Activated T-cell treated with anti-CD3 and anti-CD28 coated beads for 24 hours (primary cell): ENCODE measurements around the gene MED15.

Experiments
- DNase-seq: peaks from one replicate; pipeline ENCODE4 v3.0.0-alpha.2; 2020; ENCODE audit warnings: low read depth

Gene MED15

DNA sequence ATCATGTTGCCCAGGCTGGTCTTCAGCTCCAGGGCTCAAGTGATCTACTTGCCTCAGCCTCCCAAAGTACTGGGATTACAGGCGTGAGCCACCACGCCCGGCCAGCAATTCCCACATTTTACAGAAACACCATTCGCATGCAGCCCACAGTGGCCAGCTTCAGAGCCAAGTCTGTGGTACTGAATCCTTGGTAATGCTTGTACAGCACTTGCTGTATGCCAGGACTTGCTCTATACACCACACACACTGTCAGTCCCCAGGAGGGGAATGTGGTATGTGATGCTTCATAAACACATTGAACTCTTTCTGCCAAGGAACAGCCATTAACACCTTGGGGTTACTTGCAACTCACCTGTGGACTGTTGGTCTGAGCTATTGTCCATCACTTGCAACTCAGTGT is 119.4 kb downstream of the MED15 start:
- no peak for DNase-seq

DNA sequence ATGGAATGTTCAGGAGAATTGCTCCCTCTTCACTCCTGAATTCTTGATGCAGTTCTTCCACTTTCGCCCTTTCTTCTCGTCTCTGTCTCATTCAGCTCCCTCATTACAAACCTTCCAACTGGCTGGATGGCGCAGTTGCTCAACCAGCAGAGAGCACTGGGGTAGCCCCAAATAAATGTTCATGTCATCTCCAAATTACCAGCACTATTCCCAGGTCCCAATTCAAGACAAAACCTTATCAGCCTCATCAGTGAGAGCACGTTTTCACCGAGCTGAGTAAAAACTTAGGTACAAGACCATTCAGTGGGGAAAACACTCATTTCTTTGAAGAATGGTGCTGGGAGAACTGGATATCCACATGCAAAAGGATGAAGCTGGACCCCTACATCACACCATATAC is 120.0 kb downstream of the MED15 start:
- no peak for DNase-seq

DNA sequence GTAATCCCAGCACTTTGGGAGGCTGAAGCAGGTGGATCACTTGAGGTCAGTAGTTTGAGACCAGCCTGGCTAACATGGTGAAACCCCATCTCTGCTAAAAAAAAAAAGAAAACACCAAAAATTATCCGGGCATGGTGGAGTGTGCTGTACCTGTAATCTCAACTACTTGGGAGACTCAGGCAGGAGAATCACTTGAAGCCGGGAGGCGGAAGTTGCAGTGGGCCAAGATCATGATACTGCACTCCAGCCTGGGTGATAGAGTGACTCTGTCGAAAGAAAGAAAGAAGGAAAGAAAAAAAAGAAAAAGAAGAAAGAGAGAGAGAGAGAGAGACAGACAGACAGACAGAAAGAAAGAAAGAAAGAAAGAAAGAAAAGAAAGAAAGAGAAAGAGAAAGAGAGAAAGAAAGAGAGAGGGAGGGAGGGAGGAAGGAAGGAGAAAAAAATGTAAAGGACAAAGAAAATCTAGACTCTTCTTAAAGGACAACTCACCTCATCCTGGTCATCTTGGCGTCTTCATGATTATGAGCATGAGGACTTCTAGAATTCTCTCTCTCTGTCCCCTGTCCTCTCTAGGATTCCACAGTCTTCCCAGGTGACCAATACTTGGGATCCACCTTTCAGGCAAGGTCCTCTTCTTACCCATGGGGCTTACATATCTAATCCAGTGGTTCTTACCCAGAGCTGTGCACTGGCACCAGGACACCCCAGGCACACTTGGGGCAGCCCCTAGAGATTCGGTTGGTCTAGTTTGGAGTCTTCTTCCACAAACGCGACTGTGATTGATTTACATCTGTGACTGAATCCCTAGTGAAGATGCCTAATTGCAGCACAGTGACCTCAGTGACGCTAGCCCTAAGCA is 120.9 kb downstream of the MED15 start:
- DNase-seq: no peak

DNA sequence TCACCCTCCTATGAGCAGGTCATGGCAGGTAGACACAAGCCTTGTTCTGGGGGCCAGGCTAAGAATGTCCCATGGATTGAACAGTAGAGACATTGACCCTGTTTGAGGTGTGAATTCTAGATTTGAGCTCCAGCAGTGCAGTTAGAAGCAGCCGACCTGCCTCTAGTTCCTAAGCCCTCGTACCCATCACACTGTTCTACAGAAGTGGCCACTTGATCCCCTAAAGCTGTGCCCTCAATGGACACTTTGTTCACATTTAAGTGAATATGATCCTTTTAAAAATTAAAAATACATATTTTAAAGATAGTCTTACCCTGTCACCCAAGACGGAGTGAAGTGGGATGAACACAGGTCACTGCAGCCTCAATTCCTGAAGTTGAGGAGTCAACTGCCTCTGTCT is 122.0 kb downstream of the MED15 start:
- DNase-seq: no peak

DNA sequence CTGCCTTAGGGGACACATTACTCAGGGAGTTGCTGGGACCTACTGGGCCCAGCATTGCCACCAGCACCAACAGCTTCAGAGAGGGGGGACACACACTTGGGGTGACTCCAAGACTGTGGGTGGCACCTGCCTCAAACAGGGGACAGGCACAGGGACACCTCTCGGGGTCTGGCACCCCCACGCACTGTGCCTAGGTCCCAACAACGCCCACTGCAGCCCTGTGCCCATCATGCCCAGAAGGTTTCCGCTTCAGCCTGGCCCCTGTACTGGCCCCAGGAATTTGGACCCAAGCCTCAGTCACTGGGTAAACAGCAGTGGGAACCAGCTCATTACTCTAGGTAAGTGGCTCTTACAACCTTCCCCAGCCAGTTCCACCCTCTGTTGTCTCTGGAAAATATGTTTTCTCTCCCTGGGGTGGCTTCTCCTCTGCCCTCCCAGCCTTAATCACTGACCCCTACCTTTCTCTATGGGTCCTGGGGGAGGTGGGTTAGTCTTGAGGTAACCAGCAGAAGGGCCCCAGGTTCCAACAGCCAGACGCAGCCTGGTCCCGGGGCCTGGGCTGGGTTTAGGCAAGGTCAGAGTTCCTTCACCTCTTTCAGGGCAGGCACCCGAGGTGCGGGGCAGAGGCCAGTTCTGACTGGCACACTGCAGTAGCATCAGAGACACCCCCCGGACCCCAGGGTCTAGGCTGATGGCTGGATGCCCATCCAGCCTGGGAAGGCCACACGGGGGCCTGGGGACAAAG is 123.6 kb downstream of the MED15 start:
- no peak for DNase-seq

DNA sequence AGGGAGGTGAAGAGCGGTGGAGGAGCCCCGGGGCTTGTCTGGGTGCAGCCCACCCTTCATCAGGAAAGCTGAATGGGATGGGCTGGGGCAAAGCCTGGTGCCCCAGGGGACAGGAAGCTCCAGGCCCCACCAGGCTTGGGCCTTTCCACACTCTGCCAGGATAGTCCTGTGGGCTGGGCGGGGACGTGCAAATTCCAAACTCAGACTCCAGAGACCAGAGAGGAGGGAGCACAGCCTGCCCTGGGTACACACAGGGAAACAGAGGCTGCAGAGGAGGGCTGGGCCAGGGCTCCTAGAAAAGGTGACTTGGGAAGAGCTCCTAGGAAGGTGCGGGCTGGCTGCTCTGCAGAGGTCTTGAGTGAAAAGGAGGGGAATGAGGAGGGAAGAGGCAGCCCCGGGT is 124.7 kb downstream of the MED15 start:
- DNase-seq: no peak

DNA sequence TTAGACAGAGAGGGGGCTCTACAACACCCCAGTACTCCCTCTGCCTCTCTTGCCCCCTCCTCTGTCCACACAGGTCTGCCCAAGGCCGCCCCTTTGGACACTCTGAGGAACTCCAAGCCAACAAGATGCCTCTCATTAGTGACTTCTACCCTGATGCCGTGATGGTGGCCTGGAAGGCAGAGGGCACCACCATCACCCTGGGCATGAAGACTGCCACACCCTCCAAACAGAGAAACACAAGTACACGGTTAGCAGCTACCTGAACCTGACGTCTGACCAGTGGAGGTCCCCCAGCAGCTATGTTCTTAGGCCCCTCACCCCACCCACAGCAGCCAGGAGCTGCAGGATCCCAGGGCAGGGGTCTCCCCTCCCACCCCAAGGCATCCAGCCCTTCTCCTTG is 125.1 kb downstream of the MED15 start:
- DNase-seq: no peak

DNA sequence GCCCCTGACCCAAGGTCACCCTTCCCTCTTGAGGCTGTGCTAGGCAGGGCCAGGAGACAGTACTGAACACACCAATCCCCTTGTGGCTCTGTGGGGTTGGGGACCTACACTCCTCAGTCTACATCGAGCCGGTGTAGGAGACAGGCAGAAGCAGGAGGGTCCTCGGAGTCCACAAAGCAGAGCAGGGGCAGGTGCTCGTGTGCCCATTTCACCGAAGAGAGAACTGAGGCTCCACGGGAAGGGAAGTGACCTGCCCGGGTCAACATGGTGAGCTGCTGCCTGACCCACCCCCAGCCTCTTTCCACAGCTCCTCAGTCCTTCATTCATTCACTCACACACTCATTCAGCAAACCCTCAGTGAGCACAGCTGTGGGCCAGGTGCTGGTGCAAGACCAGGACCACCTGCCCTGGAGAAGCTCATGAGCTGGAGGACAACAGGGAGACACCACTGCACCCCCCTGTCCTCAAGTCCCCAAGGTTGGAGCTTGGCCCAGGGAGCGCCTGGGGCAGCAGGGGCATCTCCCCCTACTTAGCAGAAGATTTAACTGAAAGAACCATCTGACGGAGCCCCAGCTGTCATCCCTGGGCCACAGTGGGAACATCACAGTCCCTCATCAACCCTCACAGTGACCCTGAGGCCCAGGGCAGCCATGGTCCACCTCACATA is 127.3 kb downstream of the MED15 start:
- DNase-seq: no peak

DNA sequence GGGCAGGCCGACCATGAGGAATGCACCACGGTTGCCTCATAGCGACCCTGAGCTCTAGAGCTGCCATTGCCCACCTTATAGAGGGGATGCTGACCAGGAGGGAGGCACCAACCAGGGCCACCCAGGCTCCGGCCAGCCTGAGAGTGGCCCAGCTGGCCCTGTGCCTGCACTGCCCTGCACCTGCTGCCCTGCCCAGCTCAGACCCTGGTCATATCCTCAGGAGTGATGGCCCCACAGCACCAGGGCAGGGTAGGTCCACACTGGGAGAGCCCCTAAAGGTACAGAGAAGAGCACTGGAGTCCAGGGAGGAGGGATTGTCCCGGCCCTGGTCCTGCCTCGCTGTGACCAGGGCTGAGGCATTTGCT is 127.8 kb downstream of the MED15 start:
- DNase-seq: no peak

DNA sequence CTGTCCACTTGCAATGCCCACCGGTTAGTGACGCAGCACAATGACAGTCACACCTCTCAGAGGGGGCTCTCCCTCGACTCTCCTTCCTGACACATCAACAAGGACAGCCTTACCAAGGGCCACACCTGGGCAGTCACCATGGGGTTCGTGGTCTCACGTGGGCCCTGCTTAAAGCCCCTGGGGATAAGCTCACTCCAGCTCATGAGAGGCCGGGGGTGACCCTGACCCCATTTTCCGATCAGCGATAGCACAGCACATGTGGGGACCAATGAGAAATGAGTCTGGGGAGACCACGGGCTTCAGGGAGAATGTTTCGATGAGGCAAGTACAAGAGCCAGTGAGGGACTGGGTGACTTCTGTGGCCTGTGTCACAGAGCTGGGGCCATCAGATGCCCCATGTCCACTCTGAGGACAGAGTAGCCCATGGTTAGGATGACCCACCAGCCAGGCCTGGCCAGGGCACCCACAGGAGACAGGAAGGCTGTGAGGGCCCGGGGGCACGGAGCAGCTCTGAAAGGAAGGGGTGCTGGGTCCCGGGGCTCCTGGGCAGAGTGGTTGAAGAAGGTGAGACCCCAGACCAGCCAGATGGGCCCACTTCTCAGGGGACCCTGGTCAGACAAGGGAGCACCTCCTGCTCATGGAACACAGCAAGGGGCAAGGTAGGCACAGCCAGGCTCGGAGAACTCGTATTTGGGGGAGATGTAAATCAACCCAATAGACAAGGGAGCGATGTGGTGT is 128.8 kb downstream of the MED15 start:
- no peak for DNase-seq

DNA sequence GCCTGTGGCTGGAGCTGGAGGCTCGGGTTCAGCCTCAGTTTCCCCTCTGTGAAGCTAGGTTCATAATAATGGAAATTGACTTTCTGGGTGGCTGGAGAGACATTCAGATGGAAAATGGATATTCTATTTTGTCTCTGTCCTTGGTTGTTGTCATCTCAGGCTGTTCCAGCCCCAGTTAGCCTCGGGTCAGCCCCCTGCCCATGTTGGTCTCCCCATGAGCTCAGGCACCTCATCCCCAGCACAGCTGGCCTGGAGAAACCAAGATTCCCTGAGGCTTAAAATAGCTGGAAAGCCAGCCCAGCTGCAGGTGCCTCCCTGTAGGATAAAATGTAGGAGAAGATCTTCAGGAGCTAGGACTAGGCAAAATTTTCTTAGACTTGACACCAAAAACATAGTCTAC is 129.5 kb downstream of the MED15 start:
- no peak for DNase-seq
